ENCODE results near the gene AHDC1.

DNA sequence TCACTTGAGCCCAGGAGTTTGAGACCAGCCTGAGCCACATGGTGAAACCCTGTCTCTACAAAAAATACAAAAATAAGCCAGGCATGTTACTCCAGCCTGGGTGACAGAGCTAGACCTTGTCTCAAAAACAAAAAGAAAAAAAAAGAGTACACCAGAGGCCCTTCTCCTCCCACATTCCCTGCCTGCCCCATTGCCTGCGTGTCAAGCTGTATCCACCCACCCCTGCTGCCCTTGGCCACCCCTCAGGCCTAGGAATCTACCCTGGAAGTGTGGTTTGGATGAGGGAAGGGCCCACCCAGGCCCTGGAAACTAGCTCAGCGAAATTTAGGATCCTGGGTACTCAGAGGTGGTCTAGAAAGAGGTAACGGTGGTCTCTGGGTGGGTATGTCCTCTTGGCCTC lies 88.3 kb downstream of the AHDC1 start:
- TF ChIP-seq, protein P1, sequence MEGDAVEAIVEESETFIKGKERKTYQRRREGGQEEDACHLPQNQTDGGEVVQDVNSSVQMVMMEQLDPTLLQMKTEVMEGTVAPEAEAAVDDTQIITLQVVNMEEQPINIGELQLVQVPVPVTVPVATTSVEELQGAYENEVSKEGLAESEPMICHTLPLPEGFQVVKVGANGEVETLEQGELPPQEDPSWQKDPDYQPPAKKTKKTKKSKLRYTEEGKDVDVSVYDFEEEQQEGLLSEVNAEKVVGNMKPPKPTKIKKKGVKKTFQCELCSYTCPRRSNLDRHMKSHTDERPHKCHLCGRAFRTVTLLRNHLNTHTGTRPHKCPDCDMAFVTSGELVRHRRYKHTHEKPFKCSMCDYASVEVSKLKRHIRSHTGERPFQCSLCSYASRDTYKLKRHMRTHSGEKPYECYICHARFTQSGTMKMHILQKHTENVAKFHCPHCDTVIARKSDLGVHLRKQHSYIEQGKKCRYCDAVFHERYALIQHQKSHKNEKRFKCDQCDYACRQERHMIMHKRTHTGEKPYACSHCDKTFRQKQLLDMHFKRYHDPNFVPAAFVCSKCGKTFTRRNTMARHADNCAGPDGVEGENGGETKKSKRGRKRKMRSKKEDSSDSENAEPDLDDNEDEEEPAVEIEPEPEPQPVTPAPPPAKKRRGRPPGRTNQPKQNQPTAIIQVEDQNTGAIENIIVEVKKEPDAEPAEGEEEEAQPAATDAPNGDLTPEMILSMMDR (IDR thresholded peaks at IDR 0.05), result no peak
- no peak for TF ChIP-seq POLR2AphosphoS5 (IDR thresholded peaks at IDR 0.05)

All from prostate gland (tissue), 2 donors.